Large intestine (tissue), 3 donors: ENCODE results near the gene TUFM. TPM values are rescaled to one million over a fixed set of nuclear protein-coding genes. Genes with fewer than 3 reads are reported as not detected.
A peak's percentile ranks its signal among the peaks of the same experiment; 100 is the strongest.
"Not testable (repeated sequence)": the region's sequence is repeated elsewhere in the genome, so short reads cannot be mapped to it uniquely, and the experiment has no call there.

Experiments used
- DNase-seq, 2 donors: peaks; one replicate each; pipeline versions ENCODE4 v3.0.0 to v3.0.0-alpha.2; 2013
- H3K27ac ChIP-seq: one replicate; pipeline ENCODE4 v1.5.1; 2013; ENCODE audit warnings: low read length
- H3K27me3 ChIP-seq: 2 replicates; pipeline ENCODE4 v1.6.1; 2013; ENCODE audit warnings: low read length; ENCODE audit not compliant: control insufficient read depth, insufficient read depth
- H3K36me3 ChIP-seq: 2 replicates; pipeline ENCODE4 v1.6.1; 2013; ENCODE audit warnings: low read length; ENCODE audit not compliant: control insufficient read depth, insufficient read depth
- H3K4me1 ChIP-seq: one replicate; pipeline ENCODE4 v1.6.1; 2013; ENCODE audit warnings: low read length; ENCODE audit not compliant: control insufficient read depth, insufficient read depth
- H3K4me3 ChIP-seq: one replicate; pipeline ENCODE4 v1.5.1; 2013; ENCODE audit warnings: low read length
- H3K9me3 ChIP-seq: one replicate; pipeline ENCODE4 v1.6.1; 2013; ENCODE audit warnings: mild to moderate bottlenecking, low read depth, low read length, moderate library complexity; ENCODE audit not compliant: control insufficient read depth
- WGBS: methylation state at CpG from one replicate; pipeline ENCODE4 v1.1.5; 2013; ENCODE audit warnings: low lambda C conversion rate; ENCODE audit not compliant: insufficient coverage; 5-methylcytosine and 5-hydroxymethylcytosine counted together
- polyA plus RNA-seq: library from polyadenylated mRNA; unstranded; fragments of 120-200 nt; gene quantifications from one replicate; pipeline ENCODE4 v1.2.1, GENCODE V29; 2013

TUFM gene
- polyA plus RNA-seq, 1 donor: 157 TPM

GRCh38 chr16:28829747-28830146, 16.4 kb downstream of the TUFM start:
- Histone ChIP-seq H3K4me3 (no peak overlapping the region), H3K4me1 (peaks cover 11% of the 10 kb centered on the region), H3K27me3 (no peaks in the 10 kb centered on the region), H3K27ac (no peak overlapping the region), H3K9me3 (no peaks in the 10 kb centered on the region), H3K36me3 (peaks cover 93% of the 10 kb centered on the region)
- DNase-seq: no peak
- WGBS: 100% methylated on average over 1 of the region's 13 CpGs

GRCh38 chr16:28826141-28826540, 20.0 kb downstream of the TUFM start:
- Histone ChIP-seq H3K9me3 (peaks cover 3% of the 10 kb centered on the region), H3K4me3 (no peak overlapping the region), H3K27ac (no peak overlapping the region), H3K4me1 (peaks cover 16% of the 10 kb centered on the region), H3K36me3 (peaks cover 57% of the 10 kb centered on the region), H3K27me3 (no peaks in the 10 kb centered on the region)
- WGBS: 100% methylated on average over 1 of the region's 6 CpGs
- no peak for DNase-seq

GRCh38 chr16:28824717-28824973, 21.5 kb downstream of the TUFM start:
- no CpG with 5 or more reads among the region's 5 CpGs for WGBS
- H3K36me3 ChIP-seq: peaks cover 44% of the 10 kb centered on the region

GRCh38 chr16:28823873-28824716, 22.1 kb downstream of the TUFM start:
- Histone ChIP-seq H3K9me3 (peaks cover 7% of the 10 kb centered on the region), H3K27ac (peak overlapping the region; percentile 79), H3K27me3 (no peaks in the 10 kb centered on the region), H3K36me3 (peaks cover 39% of the 10 kb centered on the region), H3K4me3 (peak overlapping the region; percentile 52), H3K4me1 (peaks cover 16% of the 10 kb centered on the region)
- no CpG with 5 or more reads among the region's 60 CpGs for WGBS
- DNase-seq: peak; percentile 97 to 99

More at GRCh38 chr16:28824717-28824973, 21.5 kb downstream of the TUFM start:
- DNase-seq: no peak
- Histone ChIP-seq H3K4me3 (peak overlapping the region; percentile 52), H3K27ac (peak overlapping the region; percentile 79), H3K27me3 (no peaks in the 10 kb centered on the region), H3K4me1 (peaks cover 16% of the 10 kb centered on the region), H3K9me3 (peaks cover 7% of the 10 kb centered on the region)

- Histone ChIP-seq H3K36me3 (peaks cover 35% of the 10 kb centered on the region), H3K4me1 (peaks cover 16% of the 10 kb centered on the region), H3K9me3 (peaks cover 7% of the 10 kb centered on the region), H3K27me3 (no peaks in the 10 kb centered on the region), H3K4me3 (peak overlapping the region; percentile 52), H3K27ac (peak overlapping the region; percentile 79)
- WGBS: no CpG with 5 or more reads among the region's 62 CpGs
- DNase-seq: no peak
These were observed 22.8 kb downstream of the TUFM start for GRCh38 chr16:28823291-28823872.

- no CpG with 5 or more reads among the region's 91 CpGs for WGBS
- Histone ChIP-seq H3K9me3 (peaks cover 7% of the 10 kb centered on the region), H3K27ac (peak within 1 kb of the TSS; percentile 79), H3K36me3 (peaks cover 28% of the 10 kb centered on the region), H3K4me3 (peak within 1 kb of the TSS; percentile 52), H3K27me3 (no peaks in the 10 kb centered on the region), H3K4me1 (peaks cover 16% of the 10 kb centered on the region)
- peak; percentile 95 to 98 for DNase-seq
These were observed 23.4 kb downstream of the TUFM start, which contains the start of gene ATXN2L for GRCh38 chr16:28822520-28823290. ATXN2L (plus strand) TSS chr16:28822999; CDS start chr16:28823260, 261 bp downstream.

- WGBS: 10% methylated on average over 2 of the region's 13 CpGs
- Histone ChIP-seq H3K4me1 (peaks cover 16% of the 10 kb centered on the region), H3K4me3 (peak overlapping the region; percentile 52), H3K27me3 (no peaks in the 10 kb centered on the region), H3K9me3 (peaks cover 7% of the 10 kb centered on the region), H3K27ac (peak overlapping the region; percentile 79), H3K36me3 (peaks cover 21% of the 10 kb centered on the region)
- no peak for DNase-seq
These were observed 24.2 kb downstream of the TUFM start for GRCh38 chr16:28821874-28822519.

- not testable (repeated sequence) for H3K27me3 ChIP-seq, DNase-seq, H3K4me3 ChIP-seq, H3K36me3 ChIP-seq, H3K9me3 ChIP-seq, H3K27ac ChIP-seq
- WGBS: no CpG with 5 or more reads among the region's 13 CpGs
- H3K4me1 ChIP-seq: peaks cover 11% of the 10 kb centered on the region
These were observed 25.6 kb downstream of the TUFM start for GRCh38 chr16:28820546-28820945.

- WGBS: 75% methylated on average over 2 of the region's 5 CpGs
These were observed 26.1 kb downstream of the TUFM start for GRCh38 chr16:28820016-28820415.

More at GRCh38 chr16:28820016-28820415, 26.1 kb downstream of the TUFM start:
- Histone ChIP-seq H3K27ac (no peak overlapping the region), H3K36me3 (peaks cover 2% of the 10 kb centered on the region), H3K9me3 (peaks cover 7% of the 10 kb centered on the region), H3K4me1 (peaks cover 6% of the 10 kb centered on the region), H3K27me3 (no peaks in the 10 kb centered on the region), H3K4me3 (no peak overlapping the region)
- peak; percentile 11 to 32 for DNase-seq
